Activated naive CD8-positive, alpha-beta T cell treated with anti-CD3 and anti-CD28 coated beads, Interleukin-2, amount 50 U/mL, for 16 hours (primary cell): ENCODE data around the gene CALB2.
"Not testable (repeated sequence)": the region's sequence is repeated elsewhere in the genome, so short reads cannot be mapped to it uniquely, and the experiment has no call there.

ENCODE experiments used
- DNase-seq: peaks from one replicate; pipeline ENCODE4 v3.0.0-alpha.2; 2020; ENCODE audit warnings: low read depth, low spot score

Gene CALB2, protein sequence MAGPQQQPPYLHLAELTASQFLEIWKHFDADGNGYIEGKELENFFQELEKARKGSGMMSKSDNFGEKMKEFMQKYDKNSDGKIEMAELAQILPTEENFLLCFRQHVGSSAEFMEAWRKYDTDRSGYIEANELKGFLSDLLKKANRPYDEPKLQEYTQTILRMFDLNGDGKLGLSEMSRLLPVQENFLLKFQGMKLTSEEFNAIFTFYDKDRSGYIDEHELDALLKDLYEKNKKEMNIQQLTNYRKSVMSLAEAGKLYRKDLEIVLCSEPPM

GRCh38 chr16:71358464-71358998 is at the start of gene CALB2:
TSS of gene CALB2 (plus strand) at chr16:71358723. CDS start at chr16:71358793, 70 bp downstream.
- DNase-seq, result peak; percentile 27

DNA sequence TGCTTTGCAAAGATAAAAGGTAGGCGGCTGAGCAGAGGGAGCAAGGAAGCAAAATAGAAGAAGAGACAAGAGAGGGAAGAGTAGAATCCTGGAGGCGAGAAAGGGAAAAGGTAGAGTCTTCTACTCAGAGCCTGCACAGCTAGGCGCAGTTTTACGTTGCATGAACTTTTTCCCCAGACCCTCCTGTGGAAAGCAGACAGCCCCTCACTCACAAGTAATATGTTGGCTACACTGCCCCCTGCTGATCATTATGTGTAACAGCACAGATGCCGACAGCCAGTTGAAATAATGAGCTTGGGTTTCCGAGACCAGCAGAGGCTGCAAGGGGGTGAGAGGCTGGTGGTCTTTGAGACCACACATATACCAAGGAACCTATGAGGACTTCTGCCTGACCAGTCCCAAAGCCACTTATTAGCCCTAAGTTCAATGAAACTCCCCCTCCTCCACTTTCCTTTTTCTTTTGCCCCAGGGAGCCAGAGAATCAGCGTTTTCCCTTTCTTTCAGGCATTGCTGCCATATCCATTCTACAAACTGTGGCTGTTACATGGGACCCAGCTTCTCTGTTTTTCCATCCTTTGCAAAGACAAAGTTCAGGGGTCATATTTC is 46.9 kb upstream of the CALB2 start:
- DNase-seq, result no peak

DNA sequence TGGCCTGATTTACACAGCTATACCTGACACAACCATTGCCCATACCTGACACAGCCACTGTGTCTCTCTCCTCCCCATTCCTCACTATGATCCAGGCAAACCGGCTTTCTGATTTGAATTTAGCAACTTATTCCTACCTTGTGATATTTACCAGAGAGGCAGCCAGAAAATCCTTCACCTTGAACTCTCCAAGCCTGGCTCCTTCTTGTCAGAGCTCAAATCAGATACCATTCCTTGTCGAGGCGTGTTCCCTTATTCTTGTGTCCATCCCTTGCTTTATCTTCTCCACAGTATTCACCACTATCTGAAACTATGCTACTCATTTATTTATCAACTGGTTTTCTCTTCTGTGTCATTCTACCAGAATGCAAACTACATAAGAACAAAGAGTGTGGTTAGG is 44.9 kb upstream of the CALB2 start:
- not testable (repeated sequence) for DNase-seq

DNA sequence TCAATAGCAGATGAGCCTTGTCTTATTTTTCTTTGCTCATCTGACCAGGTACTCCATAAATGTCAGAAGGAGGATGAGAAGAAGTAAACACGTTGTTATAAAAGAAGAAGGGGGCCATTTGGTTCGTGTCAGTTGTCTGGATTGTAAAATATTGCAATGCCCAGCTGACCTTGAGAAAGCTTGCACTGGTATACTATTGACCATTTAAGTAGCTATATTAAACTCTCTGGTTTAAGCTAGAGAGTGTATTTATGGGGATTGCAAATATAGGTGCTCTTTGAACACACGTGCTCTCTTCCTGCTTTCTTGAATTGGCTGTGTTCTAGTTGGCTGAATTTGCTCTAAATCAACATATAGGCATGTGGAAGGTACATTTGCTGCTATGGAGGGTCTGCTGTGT is 43.3 kb upstream of the CALB2 start:
- DNase-seq, result no peak

- DNase-seq, result no peak
Measured at GRCh38 chr16:71319999-71320398, 38.5 kb upstream of the CALB2 start.

GRCh38 chr16:71327720-71328119 is 30.8 kb upstream of the CALB2 start:
- no peak for DNase-seq

DNA sequence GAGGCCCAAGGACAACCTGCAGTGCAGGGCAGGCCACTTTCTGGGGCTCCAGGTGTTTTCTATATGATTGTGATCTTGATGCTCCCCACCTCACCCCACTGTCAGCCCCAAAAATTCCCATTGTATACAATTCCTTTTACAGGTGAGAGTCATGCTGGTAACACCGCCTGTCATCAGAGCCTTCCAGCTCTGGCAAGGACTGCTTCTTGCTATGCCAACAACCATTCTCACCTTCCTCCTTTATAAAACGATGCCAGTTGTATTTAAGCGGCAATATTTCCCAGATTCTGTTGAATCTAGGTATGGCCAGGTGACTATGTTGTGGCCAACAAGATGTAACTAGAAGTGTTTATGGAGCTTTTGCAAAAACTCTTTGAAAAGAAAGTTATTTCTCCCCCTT is 30.4 kb upstream of the CALB2 start:
- no peak for DNase-seq

- DNase-seq, result no peak
Measured at GRCh38 chr16:71337631-71338030, 20.9 kb upstream of the CALB2 start.

GRCh38 chr16:71338193-71338592 is 20.3 kb upstream of the CALB2 start:
- DNase-seq, result no peak

GRCh38 chr16:71338632-71339031 is 19.9 kb upstream of the CALB2 start:
- no peak for DNase-seq

DNA sequence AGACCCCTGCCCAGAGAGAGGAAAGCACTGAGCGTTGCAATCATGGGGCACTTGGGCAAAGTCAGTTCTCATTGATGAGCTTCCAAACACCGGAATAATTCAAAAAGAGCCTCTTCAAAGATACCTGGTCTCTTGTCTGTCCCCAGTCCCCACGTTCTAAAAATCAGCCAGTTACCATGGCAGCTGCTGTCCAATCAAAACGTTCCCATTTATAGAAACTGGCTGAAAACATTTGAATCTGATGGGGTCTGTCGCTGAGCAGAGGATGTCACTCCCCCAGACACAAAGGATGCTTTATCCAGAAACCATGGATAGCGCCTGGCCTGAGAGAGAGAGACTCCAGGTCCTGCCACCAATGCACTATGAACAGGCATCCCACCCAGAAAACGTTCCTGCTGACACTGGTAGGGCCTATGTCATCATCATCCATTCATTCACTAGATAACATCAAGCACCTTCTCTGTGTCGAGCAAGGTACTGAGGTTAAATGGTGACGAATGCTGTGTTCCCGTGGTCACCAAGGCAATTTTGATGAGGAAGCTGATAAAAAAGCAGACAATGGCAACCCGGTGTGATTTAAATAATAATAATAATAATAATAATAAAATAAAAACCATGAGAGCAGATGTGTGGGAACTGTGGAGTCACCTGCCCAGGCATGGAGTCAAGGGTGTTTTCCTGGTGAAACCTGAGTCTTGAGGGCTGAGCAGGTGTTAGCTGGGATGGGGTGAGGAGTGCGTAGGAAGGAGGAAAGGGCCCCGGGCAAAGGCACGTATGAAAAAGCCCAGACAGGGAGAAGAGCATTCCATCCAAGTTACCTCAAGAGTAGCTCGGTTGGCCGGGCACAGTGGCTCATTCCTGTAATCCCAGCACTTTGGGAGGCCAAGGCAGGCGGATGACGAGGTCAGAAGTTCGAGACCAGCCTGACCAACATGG is 19.0 kb upstream of the CALB2 start:
- DNase-seq, result no peak

DNA sequence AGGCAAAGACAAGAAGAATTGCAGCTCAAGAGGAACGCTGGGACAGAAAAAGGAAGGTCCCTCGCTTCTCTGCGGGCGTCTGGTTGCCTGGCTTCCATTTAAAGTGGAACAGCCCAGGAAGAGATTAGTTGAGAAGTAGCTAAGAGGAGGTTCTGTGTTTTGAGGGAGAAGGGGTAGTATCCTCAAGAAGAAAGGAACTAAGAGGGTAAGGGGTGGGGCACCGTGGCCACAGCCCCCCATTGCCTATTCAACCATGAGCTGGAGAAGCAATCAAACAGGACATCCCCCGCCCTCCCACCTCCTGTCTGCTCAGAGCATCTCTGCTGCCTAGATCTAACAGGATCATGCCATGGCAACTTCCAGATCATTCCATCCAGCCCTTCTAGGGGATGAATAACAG is 18.1 kb upstream of the CALB2 start:
- DNase-seq, result no peak

- DNase-seq, result no peak
Measured at GRCh38 chr16:71341881-71342280, 16.6 kb upstream of the CALB2 start.

DNA sequence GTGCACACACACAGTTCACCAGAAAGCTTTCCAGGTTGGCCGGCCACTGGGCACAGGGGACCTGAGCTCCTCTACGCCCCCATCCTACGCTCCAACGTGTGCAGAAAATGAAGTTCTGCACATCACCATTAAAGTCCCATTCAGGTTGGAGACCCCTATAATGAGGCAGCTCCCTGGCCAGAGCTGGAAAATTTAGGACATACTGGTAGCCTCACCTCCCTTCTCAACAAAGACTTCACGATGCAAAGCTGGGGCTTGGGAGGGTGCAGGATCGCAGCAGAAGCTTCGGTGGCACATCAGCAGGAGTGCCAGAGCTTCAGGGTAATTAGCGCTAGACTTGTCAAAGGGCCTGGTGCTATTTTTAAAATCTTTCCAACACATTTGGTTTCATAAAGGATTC is 15.4 kb upstream of the CALB2 start:
- no peak for DNase-seq

- no peak for DNase-seq
Measured at GRCh38 chr16:71344315-71344905, 14.1 kb upstream of the CALB2 start.

DNA sequence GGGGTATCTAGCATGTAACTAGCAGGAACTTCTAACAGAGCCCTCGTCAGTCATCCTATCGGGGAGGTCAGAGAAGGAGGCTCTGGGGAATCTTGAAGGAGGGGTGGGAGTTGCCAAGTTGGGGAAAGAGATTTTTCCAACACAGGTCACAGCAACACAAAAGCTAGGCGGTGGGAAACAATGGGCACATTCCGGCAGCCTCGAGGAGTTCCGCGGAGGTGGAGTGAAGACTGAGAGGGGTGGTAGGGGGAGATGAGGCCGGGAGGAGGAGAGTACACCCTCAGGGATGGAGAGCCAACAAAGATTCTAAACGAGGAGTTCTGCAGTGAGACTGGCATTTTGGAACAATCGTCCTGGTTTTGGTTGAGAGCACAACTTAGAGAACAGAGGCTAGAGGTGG is 13.5 kb upstream of the CALB2 start:
- no peak for DNase-seq

DNA sequence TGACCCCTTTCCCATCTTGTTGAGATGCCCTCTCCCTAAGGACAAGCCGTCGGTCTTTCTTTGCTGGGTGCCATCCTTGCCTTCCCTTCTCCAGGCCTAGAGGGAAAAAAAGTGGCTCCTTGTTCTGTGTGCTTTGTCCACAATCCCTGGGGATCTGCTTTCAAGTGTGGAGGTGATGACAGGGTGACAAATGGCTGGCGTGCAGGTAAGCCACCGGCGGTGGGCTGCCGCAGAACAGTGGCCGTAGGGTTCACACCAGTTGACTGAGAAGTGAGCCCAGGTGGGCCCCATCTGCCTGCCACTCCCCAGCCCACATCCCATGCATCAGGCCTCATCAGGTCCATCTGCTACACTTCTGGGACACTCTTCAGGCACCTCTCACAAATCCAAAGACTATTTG is 11.4 kb upstream of the CALB2 start:
- no peak for DNase-seq

GRCh38 chr16:71348262-71349085 is 10.0 kb upstream of the CALB2 start:
- DNase-seq, result no peak

DNA sequence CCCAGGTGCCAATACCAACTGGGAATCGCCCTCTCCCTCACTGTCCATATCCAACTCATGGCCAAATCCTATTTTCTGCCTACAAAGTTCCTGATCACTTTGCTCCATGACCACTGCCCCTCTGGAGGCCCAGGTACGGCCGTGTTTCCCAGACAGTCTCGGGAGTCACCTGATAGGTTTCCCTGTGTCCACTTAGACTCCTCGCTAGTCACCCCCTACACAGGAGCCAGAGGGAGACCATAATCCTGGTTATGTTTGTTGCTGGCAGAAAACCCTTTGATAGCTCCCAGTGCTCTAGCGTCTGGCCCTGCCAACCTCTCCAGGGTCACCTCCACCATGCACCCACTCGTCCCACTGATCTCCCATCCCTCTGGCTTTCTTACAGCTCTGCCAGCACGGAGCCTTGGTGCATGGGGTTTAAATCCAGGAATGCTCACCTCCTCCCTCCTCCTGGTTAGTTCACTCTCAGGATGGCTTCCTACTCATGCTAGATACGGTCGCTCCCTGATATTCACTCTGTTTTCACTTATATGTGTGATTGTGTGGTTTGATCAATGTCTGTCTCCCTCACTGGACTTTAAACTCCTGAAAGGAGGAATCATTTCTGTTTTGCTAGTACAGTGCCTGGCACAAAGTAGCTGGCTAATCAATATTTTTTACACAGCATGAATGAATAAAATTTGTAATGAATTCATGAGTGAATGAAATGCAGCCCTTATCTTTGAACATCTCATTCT is 7.5 kb upstream of the CALB2 start:
- no peak for DNase-seq

DNA sequence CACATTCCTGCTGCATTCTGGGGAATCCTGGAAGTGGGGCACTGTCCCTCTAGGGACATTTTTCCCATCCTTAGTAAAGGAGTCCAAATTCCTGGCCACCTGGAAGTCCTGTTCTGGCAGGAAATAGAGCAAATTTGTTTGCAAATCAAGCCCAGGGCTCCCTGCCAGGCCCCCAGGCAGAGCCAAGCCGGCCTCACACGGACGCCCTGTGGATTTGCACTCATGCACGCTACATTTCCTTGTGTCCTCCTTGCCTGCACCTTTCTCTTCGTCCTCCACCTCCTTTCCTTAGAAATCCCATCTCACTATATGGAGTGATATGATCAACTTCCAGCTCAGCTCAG is 7.0 kb upstream of the CALB2 start:
- no peak for DNase-seq
